NCI-H1417 (cell line): Measurements from ENCODE around the gene SERPIND1.
"Not testable (repeated sequence)": the region's sequence is repeated elsewhere in the genome, so short reads cannot be mapped to it uniquely, and the experiment has no call there.

Source experiments
- DNase-seq, 3 experiments: peaks; one replicate each; lab custom pipeline; 2025; lab: John Stamatoyannopoulos, UW

The SERPIND1 gene, protein sequence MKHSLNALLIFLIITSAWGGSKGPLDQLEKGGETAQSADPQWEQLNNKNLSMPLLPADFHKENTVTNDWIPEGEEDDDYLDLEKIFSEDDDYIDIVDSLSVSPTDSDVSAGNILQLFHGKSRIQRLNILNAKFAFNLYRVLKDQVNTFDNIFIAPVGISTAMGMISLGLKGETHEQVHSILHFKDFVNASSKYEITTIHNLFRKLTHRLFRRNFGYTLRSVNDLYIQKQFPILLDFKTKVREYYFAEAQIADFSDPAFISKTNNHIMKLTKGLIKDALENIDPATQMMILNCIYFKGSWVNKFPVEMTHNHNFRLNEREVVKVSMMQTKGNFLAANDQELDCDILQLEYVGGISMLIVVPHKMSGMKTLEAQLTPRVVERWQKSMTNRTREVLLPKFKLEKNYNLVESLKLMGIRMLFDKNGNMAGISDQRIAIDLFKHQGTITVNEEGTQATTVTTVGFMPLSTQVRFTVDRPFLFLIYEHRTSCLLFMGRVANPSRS

DNA sequence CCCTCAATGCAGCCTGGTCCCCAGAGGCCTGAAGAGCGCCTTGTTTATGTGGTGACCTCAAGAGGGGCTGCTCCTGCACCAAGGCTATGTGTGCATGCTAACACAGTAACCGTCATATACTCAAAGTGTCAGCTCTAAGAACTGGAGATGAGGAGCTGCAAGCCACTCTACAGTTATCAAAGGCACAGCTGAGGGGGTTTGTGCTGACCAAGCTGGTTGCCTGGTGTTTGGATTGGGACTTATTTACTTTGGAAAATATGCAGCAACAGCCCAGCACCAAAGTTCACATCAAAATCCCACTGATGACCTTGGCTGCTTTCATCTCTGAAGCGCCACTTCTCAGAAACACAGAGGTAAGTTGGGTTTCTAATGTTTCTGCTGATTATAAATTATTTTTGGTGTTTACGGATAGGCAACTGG, at the start of gene SERPIND1:
TSS of gene SERPIND1 (plus strand) at position 321 of the 420 bp plus-strand sequence. CDS start 5,200 bp downstream, outside the sequence.
- peak in 1 of 3 experiments; percentile 6 for DNase-seq

GRCh38 chr22:20724676-20725454, 49.0 kb upstream of the SERPIND1 start:
- no peak for DNase-seq

- no peak for DNase-seq
These were observed 47.8 kb upstream of the SERPIND1 start for GRCh38 chr22:20725987-20726558.

DNA sequence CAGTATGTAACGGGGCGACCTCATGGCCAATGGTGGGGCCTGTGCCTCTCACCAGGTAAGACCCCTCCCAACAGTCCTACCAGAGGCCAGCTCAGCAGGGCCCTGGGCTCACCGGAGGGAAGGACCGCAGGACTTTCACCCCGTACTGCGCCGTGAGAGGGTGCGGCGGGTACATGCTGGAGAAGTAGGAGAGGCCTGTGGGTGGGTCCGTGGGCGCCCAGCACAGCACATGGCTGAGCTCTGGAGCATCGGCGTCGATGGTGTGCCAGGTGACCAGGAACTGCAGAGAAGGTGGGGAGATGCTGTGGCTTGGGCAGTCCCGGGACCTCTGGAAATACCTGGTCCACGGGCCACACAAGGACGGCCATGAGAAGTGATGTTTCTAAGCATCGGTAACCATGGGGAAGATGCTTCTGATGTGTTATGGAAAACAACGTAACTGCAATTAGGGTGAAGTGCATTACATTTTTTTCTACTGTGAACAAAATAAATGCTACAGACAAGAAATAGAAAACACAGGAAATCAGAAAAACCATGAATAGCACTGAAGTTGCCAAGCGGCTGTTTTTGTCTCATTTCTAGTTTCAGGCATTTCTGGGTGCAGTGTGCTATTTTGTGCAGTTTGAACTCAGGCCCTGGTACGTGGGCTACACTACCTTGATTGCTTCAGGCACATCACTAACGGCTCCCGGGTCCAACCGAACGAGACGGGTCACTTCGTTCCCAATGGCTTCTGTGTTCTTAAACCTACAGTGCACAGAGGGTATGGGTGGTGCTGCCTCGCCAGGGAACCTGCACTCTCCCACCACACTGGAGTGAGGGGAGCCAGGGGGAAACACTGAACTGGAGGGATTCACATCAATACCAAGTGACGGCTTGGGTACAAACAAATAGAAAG, 46.5 kb upstream of the SERPIND1 start:
- DNase-seq = no peak

DNA sequence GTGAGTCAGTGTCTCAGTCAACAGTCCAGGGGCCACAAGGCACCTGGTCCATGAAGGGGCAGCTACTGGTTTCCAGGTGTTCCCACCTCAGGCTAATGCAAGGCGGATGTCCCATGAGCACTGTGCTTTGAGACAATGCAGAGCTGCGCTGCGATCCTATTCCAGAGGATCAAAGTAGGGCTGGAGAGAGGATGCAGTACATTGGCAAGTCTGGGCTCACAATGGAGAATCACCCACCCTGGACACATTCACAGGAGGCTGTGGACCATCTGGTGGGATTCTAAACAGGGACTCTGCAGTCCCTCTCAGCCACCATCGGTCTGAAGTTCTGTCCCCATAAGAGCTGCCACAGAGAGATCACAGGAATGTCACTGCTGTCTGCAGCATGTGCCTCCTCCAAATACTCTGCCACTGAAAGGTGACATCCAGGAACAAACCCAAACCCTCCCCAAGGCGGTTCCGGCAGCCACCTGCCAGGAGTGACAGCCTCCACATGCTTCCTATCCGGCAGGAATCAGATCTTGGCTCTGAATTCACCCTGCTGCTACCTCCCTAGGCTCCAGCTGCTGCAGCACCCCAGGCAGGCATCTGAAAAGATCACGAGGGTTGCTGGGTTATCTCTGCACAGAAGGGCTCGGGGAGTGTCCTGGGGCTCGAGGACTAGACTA, 45.3 kb upstream of the SERPIND1 start:
- DNase-seq = no peak

DNA sequence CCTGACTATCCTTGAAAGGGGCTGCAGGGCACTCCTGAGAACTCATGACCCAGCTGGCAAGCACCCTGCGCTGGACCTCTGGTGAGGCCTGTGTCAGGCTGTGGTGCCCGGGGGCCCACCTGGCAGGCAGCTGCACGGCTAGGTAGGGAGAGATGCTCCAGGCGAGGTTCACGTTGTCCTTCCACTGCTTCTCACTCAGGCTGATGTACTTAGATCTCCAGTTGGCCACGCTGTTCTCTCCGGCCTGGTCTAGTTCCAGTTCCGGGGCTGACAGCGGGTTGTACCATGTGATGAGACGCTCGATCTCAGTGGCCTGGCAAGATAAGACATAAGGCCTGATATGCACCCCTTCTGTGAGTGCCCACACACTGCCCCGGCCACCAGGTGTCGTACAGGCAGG, 44.7 kb upstream of the SERPIND1 start:
- no peak for DNase-seq

- not testable (repeated sequence) for DNase-seq
These were observed 41.5 kb upstream of the SERPIND1 start for GRCh38 chr22:20732431-20732830.

GRCh38 chr22:20735356-20736162, 38.4 kb upstream of the SERPIND1 start:
- DNase-seq = not testable (repeated sequence)

GRCh38 chr22:20736891-20737290, 37.0 kb upstream of the SERPIND1 start:
- DNase-seq = not testable (repeated sequence)

DNA sequence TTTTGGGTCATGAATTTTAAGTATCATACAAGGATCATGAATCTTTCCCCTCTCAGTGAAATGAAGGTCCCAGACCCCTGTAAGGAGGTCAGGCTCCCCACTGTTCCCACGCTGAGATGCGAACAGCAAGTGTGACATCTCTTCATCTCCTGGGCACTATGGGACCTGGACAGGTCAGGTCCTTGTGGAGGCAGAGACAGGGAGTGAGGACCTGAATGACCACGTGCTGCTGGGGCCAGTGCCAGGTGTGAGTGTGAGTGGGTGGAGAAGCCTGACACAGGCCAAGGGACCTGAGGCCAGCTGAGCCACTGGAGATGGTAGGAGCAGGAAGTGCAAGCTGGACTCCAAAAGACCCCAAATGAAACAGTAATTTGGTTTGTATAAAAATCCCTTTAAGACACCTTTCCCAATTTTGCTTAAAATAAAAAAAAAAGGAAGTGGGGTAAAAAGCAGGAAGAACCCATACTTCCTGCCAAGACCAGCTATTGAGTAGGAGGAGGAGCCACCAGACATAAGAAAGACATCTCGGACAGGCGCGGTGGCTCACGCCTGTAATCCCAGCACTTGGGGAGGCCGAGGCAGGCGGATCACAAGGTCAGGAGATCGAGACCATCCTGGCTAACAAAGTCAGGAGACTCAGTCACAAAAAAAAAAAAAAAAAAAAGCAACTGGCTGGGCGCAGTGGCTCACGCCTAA, 35.4 kb upstream of the SERPIND1 start:
- no peak for DNase-seq

GRCh38 chr22:20740222-20740951, 33.5 kb upstream of the SERPIND1 start:
- no peak for DNase-seq

- DNase-seq = no peak
These were observed 32.8 kb upstream of the SERPIND1 start for GRCh38 chr22:20741008-20741633.

GRCh38 chr22:20741634-20742581, 32.0 kb upstream of the SERPIND1 start:
- peak in 2 of 3 experiments; percentile 8 to 54 for DNase-seq

- no peak for DNase-seq
These were observed 31.1 kb upstream of the SERPIND1 start for GRCh38 chr22:20742764-20743163.

GRCh38 chr22:20744456-20744855, 29.5 kb upstream of the SERPIND1 start:
- no peak for DNase-seq

DNA sequence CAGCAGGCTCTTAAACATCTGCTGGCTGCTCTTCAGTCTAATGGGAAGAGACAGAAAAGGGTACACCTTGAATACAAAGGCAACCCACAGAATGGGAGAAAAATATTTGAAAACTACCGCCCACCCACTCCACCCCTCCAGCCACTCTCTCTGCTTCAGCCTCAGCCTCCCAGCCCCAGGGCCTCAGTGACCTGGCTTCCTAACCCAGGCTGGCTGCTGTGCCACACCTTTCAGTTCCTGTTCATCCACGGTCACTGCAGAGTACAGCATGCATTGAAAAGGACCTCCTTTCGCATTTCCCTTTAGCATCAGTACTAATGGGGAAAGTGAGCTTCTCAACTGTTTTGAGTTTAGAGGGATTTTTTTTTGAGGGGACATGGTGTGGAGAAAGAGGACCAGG, 28.8 kb upstream of the SERPIND1 start:
- no peak for DNase-seq
